ENCODE results near the gene GPER1.

DNA sequence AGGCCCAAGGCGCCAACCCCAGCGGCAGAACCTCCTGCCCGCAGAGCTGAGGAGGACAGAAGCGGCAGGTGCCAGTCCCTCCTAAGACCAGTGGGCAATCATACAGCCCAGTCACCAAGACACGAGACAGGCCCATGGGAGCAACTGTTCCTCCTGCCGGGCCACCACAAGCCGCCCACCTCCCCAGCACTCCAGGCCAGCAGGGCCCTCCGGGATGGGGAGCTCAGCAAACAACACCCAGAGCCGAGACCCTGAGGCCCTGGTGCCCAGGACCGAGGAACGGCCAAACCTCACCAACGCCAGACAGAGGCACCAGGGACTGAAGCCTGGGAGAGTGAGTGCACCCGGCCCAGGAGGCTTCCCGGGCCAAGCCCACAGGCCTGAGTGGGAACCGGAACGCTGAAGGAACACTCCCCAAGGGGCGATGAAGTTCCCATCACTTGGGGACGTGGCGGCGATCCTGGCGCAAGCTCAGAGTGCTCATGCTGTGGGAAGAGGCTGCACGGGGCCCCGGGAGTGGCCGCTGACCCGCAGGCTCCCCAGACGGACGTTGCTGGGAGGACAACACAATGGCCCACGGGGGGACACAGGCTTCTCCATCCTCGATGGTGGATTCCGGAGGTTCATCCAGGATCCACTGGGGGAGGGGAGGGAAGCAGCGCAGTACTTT, 35.1 kb downstream of the GPER1 start:
- TF ChIP-seq POLR2A (IDR thresholded peaks at IDR 0.05; ENCODE audit: low read length) (no peak), GATA1 (IDR thresholded peaks at IDR 0.05; ENCODE audit: low read depth, low read length) (no peak)

Data from erythroblast (primary cell).